Gastrocnemius medialis (tissue), 4 donors: ENCODE data around the gene LRIG1. TPM values are rescaled to one million over a fixed set of nuclear protein-coding genes. Genes with fewer than 3 reads are reported as not detected.

ENCODE experiments used
- ATAC-seq, 2 donors: fragments of 150-250 bp; one replicate each; pipeline ENCODE4 v1.9.1; 2016
- DNase-seq, 2 donors: peaks; one replicate each; pipeline ENCODE4 v3.0.0-alpha.2; 2019
- H3K27ac ChIP-seq, 4 donors: fragments of 200-600 bp; sonication (generic); 1 replicate in 1 of 4; 2 replicates in 3 of 4; pipeline ENCODE4 v1.5.1; 2016 to 2018; ENCODE audit warnings: mild to moderate bottlenecking in 2 of 4, moderate library complexity in 1 of 4
- H3K27me3 ChIP-seq, 3 donors: fragments of 200-600 bp; sonication (generic) in 2 of 3; 1 replicate in 1 of 3; 2 replicates in 2 of 3; pipeline versions ENCODE4 v1.5.1 to v1.6.0; 2016 to 2019; ENCODE audit warnings: mild to moderate bottlenecking in 1 of 3, moderate library complexity in 1 of 3
- H3K36me3 ChIP-seq, 2 donors: fragments of 200-600 bp; sonication (generic) in 1 of 2; one replicate each; pipeline ENCODE4 v1.5.1; 2017 to 2018
- H3K4me1 ChIP-seq, 2 donors: fragments of 200-600 bp; sonication (generic) in 1 of 2; one replicate each; pipeline ENCODE4 v1.5.1; 2016 to 2017; ENCODE audit warnings: mild to moderate bottlenecking in 2 of 2
- H3K4me3 ChIP-seq, 4 donors: fragments of 200-600 bp; sonication (generic) in 3 of 4; 1 replicate in 1 of 4; 2 replicates in 3 of 4; pipeline ENCODE4 v1.5.1; 2016 to 2019; ENCODE audit warnings: mild to moderate bottlenecking in 2 of 4
- H3K9me3 ChIP-seq, 3 donors: fragments of 200-600 bp; sonication (generic) in 2 of 3; 1 replicate in 1 of 3; 2 replicates in 2 of 3; pipeline ENCODE4 v1.5.1; 2016 to 2019
- CTCF ChIP-seq, 5 experiments: fragments of 450-650 bp in 3 of 5; fragments of 200-600 bp in 2 of 5; sonication (generic) in 2 of 5; IDR thresholded peaks in 4 of 5; conservative IDR thresholded peaks in 1 of 5; 1 replicate in 4 of 5; 2 replicates in 1 of 5; pipeline ENCODE4 v1.5.1; 2016 to 2019; ENCODE audit warnings: antibody characterized with exemption in 5 of 5, mild to moderate bottlenecking in 3 of 5, moderate library complexity in 3 of 5
- POLR2A ChIP-seq, 2 donors: fragments of 450-650 bp; IDR thresholded peaks; one replicate each; pipeline ENCODE4 v1.6.1; 2017; ENCODE audit warnings: antibody characterized with exemption in 2 of 2, mild to moderate bottlenecking in 2 of 2, moderate library complexity in 2 of 2
- in situ Hi-C, 4 donors: fragments of 200-750 bp; cut with MboI; loops; one replicate each; pipeline versions ENCODE4 v1.15.0 to v1.8.0; 2017; ENCODE audit warnings: low sequenced_read_pairs in 4 of 4
- intact Hi-C: fragments of 100-400 bp; cut with DNase I; formaldehyde crosslinking; loops from one replicate; pipeline ENCODE4 v1.15.1; 2023; ENCODE audit warnings: low total_unique reads
- total RNA-seq, 4 donors: library from RNA; depleted of rRNA; stranded (reverse); fragments of >200 nt; gene quantifications; one replicate each; pipeline versions ENCODE4 v1.1.0 to v1.2.3, GENCODE V29; 2016

LRIG1 gene
- total RNA-seq, 4 donors from 2014 or later, result 45.3 to 103 (median 58.6) TPM

DNA sequence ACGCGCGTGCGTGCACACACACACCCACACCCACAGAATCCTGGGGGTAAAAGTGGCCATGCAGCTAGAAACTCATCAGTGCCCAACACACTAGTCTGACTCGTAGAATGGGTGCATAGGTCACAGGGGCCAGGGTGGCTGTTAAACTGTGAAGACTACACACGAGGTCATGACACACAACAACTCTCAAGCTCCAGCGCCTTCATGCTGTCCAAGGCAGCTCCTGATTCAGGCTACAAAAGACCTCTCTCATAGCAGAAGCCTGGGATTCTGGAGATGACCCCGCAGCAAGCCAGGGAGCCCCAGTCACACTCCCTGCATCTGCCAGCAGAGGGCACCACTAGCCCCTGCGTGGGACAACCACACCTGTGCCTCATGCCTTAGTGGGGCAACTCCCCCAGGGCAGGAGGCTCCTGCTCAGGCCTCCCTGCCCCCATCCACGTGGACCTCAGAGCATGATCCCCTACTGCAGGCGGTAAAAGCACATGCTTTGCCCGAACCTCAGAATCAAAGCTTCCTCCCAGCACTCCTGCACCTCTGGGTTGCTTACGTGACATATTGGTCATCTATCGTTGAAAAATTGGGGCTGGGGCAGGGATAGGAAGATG lies 93.1 kb downstream of the LRIG1 start:
- no peak overlapping the region for H3K4me3 ChIP-seq
- intact Hi-C loops, result loop anchor here (1.0 to 5.0 kb wide), 4 partner anchors 93 to 409 kb away; partner anchors contain the start of gene LRIG1
- TF ChIP-seq POLR2A (IDR thresholded peaks at IDR 0.05) (no peak), CTCF (IDR thresholded peaks at IDR 0.05 in 4 of 5, conservative IDR thresholded peaks at IDR 0.05 in 1 of 5) (peak; percentile 91 to 98 (median 96))
- DNase-seq (peak; percentile 57 to 84), ATAC-seq (peak; percentile 32 to 61)
- H3K27ac ChIP-seq, result peak overlapping the region; percentile 77 to 92 (median 80)
- in situ Hi-C loops, result loop anchor here in 3 of 4 donors (5.0 to 10.0 kb wide), 2 partner anchors 95 to 407 kb away; partner anchors contain the start of gene LRIG1 (in 1 of the 3)
- H3K4me1 ChIP-seq, result peaks cover 60 to 68% of the 10 kb centered on the region in 2 donors
- peaks cover 0 to 20% of the 10 kb centered on the region in 2 donors for H3K36me3 ChIP-seq
- H3K9me3 ChIP-seq, result no peaks in the 10 kb centered on the region
- H3K27me3 ChIP-seq, result no peaks in the 10 kb centered on the region

DNA sequence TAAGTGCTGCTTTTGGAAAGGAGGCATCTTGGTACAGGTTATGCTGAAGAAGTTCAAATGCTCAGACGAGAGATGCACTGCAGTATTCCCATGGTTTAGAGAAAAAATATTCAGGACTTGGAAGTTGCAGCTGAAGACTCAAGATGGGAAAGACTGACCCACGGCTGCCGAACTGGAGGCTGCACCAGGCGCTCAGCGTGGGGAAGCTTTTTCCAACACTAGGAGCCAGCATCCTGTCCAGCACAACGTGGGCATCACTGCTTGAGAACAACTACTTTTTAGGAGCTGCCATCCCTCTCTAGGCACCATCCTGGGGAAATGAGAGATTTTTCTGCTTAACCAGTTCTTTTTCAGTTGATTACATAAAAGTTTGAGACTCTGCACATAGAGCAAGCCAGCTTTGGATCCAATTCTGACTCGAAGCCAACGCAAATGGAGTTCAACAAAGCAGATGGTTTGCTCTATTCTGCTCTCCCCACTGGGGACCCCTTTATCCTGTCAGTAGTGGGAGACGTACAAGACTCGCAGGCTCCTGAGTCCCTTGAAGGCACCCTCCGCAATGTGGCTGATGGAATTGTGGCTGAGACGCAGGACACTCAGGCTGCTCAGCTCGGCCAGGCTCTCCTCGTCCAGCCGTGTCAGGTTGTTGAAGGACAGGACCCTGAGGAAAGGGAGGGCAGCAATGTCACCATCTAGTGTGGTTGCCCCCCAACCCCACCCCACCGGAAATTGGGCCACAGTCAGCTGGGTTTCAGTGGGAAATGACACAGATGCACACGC lies 93.8 kb downstream of the LRIG1 start:
- in situ Hi-C loops, result loop anchor here in 3 of 4 donors (5.0 to 10.0 kb wide), 2 partner anchors 95 to 408 kb away; partner anchors contain the start of gene LRIG1 (in 1 of the 3)
- Histone ChIP-seq H3K9me3 (no peaks in the 10 kb centered on the region), H3K4me3 (no peak overlapping the region), H3K4me1 (peaks cover 61 to 69% of the 10 kb centered on the region in 2 donors), H3K36me3 (peaks cover 0 to 20% of the 10 kb centered on the region in 2 donors), H3K27me3 (no peaks in the 10 kb centered on the region), H3K27ac (peak overlapping the region; percentile 77 to 92 (median 80))
- ATAC-seq (no peak), DNase-seq (peak in 1 of 2 donors; percentile 12)
- intact Hi-C loops, result loop anchor here (1.0 to 5.0 kb wide), 3 partner anchors 260 to 409 kb away; no protein-coding TSS in a partner anchor
- TF ChIP-seq CTCF (IDR thresholded peaks at IDR 0.05 in 4 of 5, conservative IDR thresholded peaks at IDR 0.05 in 1 of 5) (no peak), POLR2A (IDR thresholded peaks at IDR 0.05) (no peak)

GRCh38 chr3:66406163-66406562 lies 94.7 kb downstream of the LRIG1 start:
- intact Hi-C loops, result loop anchor here (5.0 kb wide), 2 partner anchors 261 to 356 kb away; no protein-coding TSS in a partner anchor
- no peak overlapping the region for H3K4me3 ChIP-seq
- no peaks in the 10 kb centered on the region for H3K9me3 ChIP-seq
- H3K27me3 ChIP-seq, result no peaks in the 10 kb centered on the region
- in situ Hi-C loops, result loop anchor here in 3 of 4 donors (5.0 to 10.0 kb wide), 2 partner anchors 96 to 409 kb away; partner anchors contain the start of gene LRIG1 (in 1 of the 3)
- H3K4me1 ChIP-seq, result peaks cover 63 to 69% of the 10 kb centered on the region in 2 donors
- peak; percentile 72 to 73 for DNase-seq
- TF ChIP-seq CTCF (IDR thresholded peaks at IDR 0.05 in 4 of 5, conservative IDR thresholded peaks at IDR 0.05 in 1 of 5), result no peak
- TF ChIP-seq POLR2A (IDR thresholded peaks at IDR 0.05), result no peak
- H3K36me3 ChIP-seq, result peaks cover 0 to 20% of the 10 kb centered on the region in 2 donors
- ATAC-seq, result peak; percentile 71 to 73
- H3K27ac ChIP-seq, result peak overlapping the region; percentile 77 to 92 (median 80)

DNA sequence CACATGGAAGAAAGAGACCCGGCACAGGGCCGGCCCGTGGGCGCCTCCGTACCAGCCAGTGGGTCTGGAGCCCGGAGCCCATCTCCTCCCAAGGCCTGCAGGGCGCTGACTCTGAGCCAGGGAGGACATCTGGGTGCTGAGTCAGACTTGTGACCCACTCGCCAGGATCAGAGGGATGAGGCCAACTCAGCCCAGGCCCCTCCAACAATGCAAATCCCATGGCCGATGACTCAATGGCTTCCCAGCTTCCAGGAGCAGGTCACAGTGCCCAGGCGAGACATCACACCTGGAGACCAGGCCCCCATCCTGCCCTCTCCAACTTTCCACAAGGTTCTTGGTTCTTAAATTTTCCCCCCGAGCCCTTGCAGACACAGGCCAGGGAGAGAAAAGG lies 95.1 kb downstream of the LRIG1 start:
- peak; percentile 49 to 57 for ATAC-seq
- TF ChIP-seq POLR2A (IDR thresholded peaks at IDR 0.05) (no peak), CTCF (IDR thresholded peaks at IDR 0.05 in 4 of 5, conservative IDR thresholded peaks at IDR 0.05 in 1 of 5) (no peak)
- peak; percentile 71 to 76 for DNase-seq

More for the DNA sequence above, 95.1 kb downstream of the LRIG1 start:
- Histone ChIP-seq H3K4me3 (no peak overlapping the region), H3K27me3 (no peaks in the 10 kb centered on the region), H3K9me3 (no peaks in the 10 kb centered on the region), H3K4me1 (peaks cover 63 to 69% of the 10 kb centered on the region in 2 donors), H3K36me3 (peaks cover 0 to 20% of the 10 kb centered on the region in 2 donors), H3K27ac (peak overlapping the region; percentile 77 to 92 (median 80))
- intact Hi-C loops (loop anchor here (5.0 kb wide), 2 partner anchors 262 to 357 kb away; no protein-coding TSS in a partner anchor), in situ Hi-C loops (loop anchor here in 3 of 4 donors (5.0 to 10.0 kb wide), 2 partner anchors 97 to 409 kb away; partner anchors contain the start of gene LRIG1 (in 1 of the 3))
